Heart left ventricle (tissue), 16 donors: ENCODE measurements around the gene DOCK9. TPM values are rescaled to one million over a fixed set of nuclear protein-coding genes. Genes with fewer than 3 reads are reported as not detected.
A peak's percentile ranks its signal among the peaks of the same experiment; 100 is the strongest.

Source experiments
- ATAC-seq, 4 donors: fragments of 200-7000 bp; cut with Tn5 transposase; one replicate each; pipeline ENCODE4 v1.9.1; 2020 to 2022; ENCODE audit warnings: moderate library complexity in 4 of 4, mild to moderate bottlenecking in 3 of 4, moderate number of reproducible peaks in 1 of 4
- DNase-seq, 5 donors: peaks; one replicate each; pipeline ENCODE4 v3.0.0-alpha.2; 2020
- H3K27ac ChIP-seq, 12 donors: fragments of 200-600 bp; sonication (generic) in 4 of 12; one replicate each; pipeline versions ENCODE4 v1.5.0 to v1.8.0; 2016 to 2022; ENCODE audit warnings: mild to moderate bottlenecking in 2 of 12
- H3K27me3 ChIP-seq, 9 donors: fragments of 200-600 bp; sonication (generic) in 2 of 9; one replicate each; pipeline versions ENCODE4 v1.5.1 to v1.8.0; 2016 to 2022; ENCODE audit warnings: mild to moderate bottlenecking in 3 of 9
- H3K36me3 ChIP-seq, 9 donors: fragments of 200-600 bp; sonication (generic) in 2 of 9; one replicate each; pipeline versions ENCODE4 v1.5.0 to v1.8.0; 2018 to 2022; ENCODE audit warnings: mild to moderate bottlenecking in 2 of 9
- H3K4me1 ChIP-seq, 12 donors: fragments of 200-600 bp; sonication (generic) in 4 of 12; one replicate each; pipeline versions ENCODE4 v1.5.0 to v1.8.0; 2016 to 2022; ENCODE audit warnings: mild to moderate bottlenecking in 3 of 12
- H3K4me3 ChIP-seq, 12 donors: fragments of 200-600 bp; sonication (generic) in 4 of 12; one replicate each; pipeline versions ENCODE4 v1.5.0 to v1.8.0; 2017 to 2022; ENCODE audit warnings: mild to moderate bottlenecking in 9 of 12, moderate library complexity in 4 of 12
- H3K9me3 ChIP-seq, 12 donors: fragments of 200-600 bp; sonication (generic) in 4 of 12; one replicate each; pipeline versions ENCODE4 v1.5.0 to v1.8.0; 2016 to 2022; ENCODE audit warnings: mild to moderate bottlenecking in 1 of 12
- POLR2A ChIP-seq, 2 donors: fragments of 450-650 bp; IDR thresholded peaks; one replicate each; pipeline ENCODE4 v1.6.1; 2017; ENCODE audit warnings: antibody characterized with exemption in 2 of 2, mild to moderate bottlenecking in 2 of 2, moderate library complexity in 2 of 2
- WGBS, 4 donors: extraction: QIAGEN DNeasy Blood & Tissue Kit in 2 of 4; methylation state at CpG; one replicate each; pipeline versions ENCODE4 v1.1.5 to v1.1.7; 2013 to 2018; 5-methylcytosine and 5-hydroxymethylcytosine counted together
- intact Hi-C, 10 donors: fragments of 100-400 bp; cut with DNase I; formaldehyde crosslinking; loops; one replicate each; pipeline versions ENCODE4 v1.11.1 to v1.14.2; 2022
- polyA plus RNA-seq, 2 donors: library from polyadenylated mRNA; stranded (reverse); fragments of 200-250 nt; gene quantifications; one replicate each; pipeline ENCODE4 v1.2.3, GENCODE V29; 2013
- total RNA-seq, 9 donors: library from RNA; depleted of rRNA in 2 of 9; stranded (reverse); fragments of >200 nt in 2 of 9; fragmentation: NEBNext Ultra II Directional in 3 of 9; extraction: Animal tissue kit (Norgen Biotek cat#: 25700) in 3 of 9; gene quantifications; one replicate each; pipeline versions ENCODE4 v1.1.0 to v1.2.4, GENCODE V29; 2016 to 2023
- TF ChIP-seq, protein P1 (sequence below), 12 donors: fragments of 200-600 bp; sonication (generic) in 4 of 12; IDR thresholded peaks; one replicate each; pipeline versions ENCODE4 v1.5.0 to v1.8.0; 2018 to 2022; ENCODE audit warnings: antibody characterized with exemption in 12 of 12, mild to moderate bottlenecking in 5 of 12
- donor health status: ischemic (EF 13 %, LVEDD 7.1; RV severe dilation, severe dysfunction).
- donor health status: healthy with polysubstance abuse.
- donor health status: DM: no; HTN: yes; CAD: no.
- donor health status: DM: no; HTN: no; CAD: no.
- donor health status: ischemic (EF 25% LVEDD 6.9; RV normal size, moderate dysfunction).
- donor health status: ischemic (EF 25% LVEDD 5.7; RV mildly dilated, moderate dysfunction).
- donor health status: healthy.
- donor health status: DM: yes; HTN: yes; CAD: no.
- donor health status: ischemic (EF 35%, LVEDD 5.7; RV mildly dilated, moderate dysfunction).
- donor health status: nonischemic (EF 11% LVEDD 7.7; RV severe dilation, severe dysfunction).
- donor health status: DM: yes; HTN: yes; CAD: no.
- donor health status: PGD.
- donor health status: ischemic (EF 29% LVEDD 5.4; RV normal size, mild dysfunction).
- donor health status: nonischemic (EF 23%, LVEDD 6.1; RV moderate dilation, normal function).

Gene DOCK9
- total and polyA plus RNA-seq, 11 donors = 21.4 to 128 (median 45.2) TPM

- Histone ChIP-seq H3K36me3 (peaks cover 0 to 92% (median 58%) of the 10 kb centered on the region in 9 donors), H3K9me3 (no peaks in the 10 kb centered on the region), H3K27ac (peak overlapping the region in 1 of 12 donors; percentile 74), H3K27me3 (no peaks in the 10 kb centered on the region), H3K4me1 (peaks cover 4 to 51% (median 38%) of the 10 kb centered on the region in 12 donors), H3K4me3 (no peak overlapping the region)
- no peak for ATAC-seq
- TF ChIP-seq, protein P1, sequence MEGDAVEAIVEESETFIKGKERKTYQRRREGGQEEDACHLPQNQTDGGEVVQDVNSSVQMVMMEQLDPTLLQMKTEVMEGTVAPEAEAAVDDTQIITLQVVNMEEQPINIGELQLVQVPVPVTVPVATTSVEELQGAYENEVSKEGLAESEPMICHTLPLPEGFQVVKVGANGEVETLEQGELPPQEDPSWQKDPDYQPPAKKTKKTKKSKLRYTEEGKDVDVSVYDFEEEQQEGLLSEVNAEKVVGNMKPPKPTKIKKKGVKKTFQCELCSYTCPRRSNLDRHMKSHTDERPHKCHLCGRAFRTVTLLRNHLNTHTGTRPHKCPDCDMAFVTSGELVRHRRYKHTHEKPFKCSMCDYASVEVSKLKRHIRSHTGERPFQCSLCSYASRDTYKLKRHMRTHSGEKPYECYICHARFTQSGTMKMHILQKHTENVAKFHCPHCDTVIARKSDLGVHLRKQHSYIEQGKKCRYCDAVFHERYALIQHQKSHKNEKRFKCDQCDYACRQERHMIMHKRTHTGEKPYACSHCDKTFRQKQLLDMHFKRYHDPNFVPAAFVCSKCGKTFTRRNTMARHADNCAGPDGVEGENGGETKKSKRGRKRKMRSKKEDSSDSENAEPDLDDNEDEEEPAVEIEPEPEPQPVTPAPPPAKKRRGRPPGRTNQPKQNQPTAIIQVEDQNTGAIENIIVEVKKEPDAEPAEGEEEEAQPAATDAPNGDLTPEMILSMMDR (IDR thresholded peaks at IDR 0.05) = no peak
- TF ChIP-seq POLR2A (IDR thresholded peaks at IDR 0.05) = no peak
- intact Hi-C loops = loop anchor here in 1 of 10 donors (10.0 kb wide), 1 partner anchor 259 kb away; no protein-coding TSS in a partner anchor
- DNase-seq = no peak
- WGBS, 4 donors = 64 to 75% (median 72%) methylated on average over 5 of the region's 5 CpGs
Observed at GRCh38 chr13:98823442-98823841, 154.4 kb downstream of the DOCK9 start.

DNA sequence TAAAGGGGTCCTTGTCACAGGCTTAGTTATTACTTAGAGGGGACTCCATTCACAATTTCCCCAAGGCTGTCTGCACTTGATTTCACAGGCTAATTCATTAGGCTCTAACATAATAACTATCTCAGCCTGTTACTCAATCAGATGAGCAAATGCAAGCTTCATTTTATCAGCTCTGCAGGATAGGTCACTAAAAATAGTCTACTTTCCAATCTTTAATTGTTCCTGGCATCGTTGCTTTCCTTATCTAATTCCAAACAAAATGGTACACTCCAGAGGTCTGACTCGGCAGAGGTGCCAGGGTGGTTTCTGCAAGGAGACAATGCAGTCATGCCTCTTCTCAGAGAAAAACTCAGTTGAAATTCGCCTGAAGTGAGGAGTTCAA lies 155.6 kb downstream of the DOCK9 start:
- Histone ChIP-seq H3K36me3 (peaks cover 0 to 92% (median 50%) of the 10 kb centered on the region in 9 donors), H3K9me3 (no peaks in the 10 kb centered on the region), H3K4me1 (peaks cover 4 to 51% (median 38%) of the 10 kb centered on the region in 12 donors), H3K27ac (peak overlapping the region; percentile 33 to 77 (median 54)), H3K4me3 (no peak overlapping the region), H3K27me3 (no peaks in the 10 kb centered on the region)
- no peak for TF ChIP-seq POLR2A (IDR thresholded peaks at IDR 0.05)
- TF ChIP-seq, protein P1 (IDR thresholded peaks at IDR 0.05) = no peak
- 15 to 28% (median 22%) methylated on average over 3 of the region's 3 CpGs for WGBS, 4 donors
- DNase-seq (peak in 1 of 5 donors; percentile 47), ATAC-seq (peak; percentile 48 to 83 (median 66))
- intact Hi-C loops = loop anchor here in 1 of 10 donors (10.0 kb wide), 1 partner anchor 257 kb away; no protein-coding TSS in a partner anchor

GRCh38 chr13:98821372-98822224 lies 156.3 kb downstream of the DOCK9 start:
- H3K4me1 ChIP-seq = peaks cover 4 to 51% (median 35%) of the 10 kb centered on the region in 12 donors
- WGBS, 4 donors = 34 to 41% (median 37%) methylated on average over 9 of the region's 9 CpGs
- intact Hi-C loops = loop anchor here in 1 of 10 donors (10.0 kb wide), 1 partner anchor 257 kb away; no protein-coding TSS in a partner anchor
- no peak overlapping the region for H3K4me3 ChIP-seq
- H3K27me3 ChIP-seq = no peaks in the 10 kb centered on the region
- ATAC-seq = peak in 3 of 4 donors; percentile 23 to 73 (median 63)
- no peak for DNase-seq
- TF ChIP-seq, protein P1 (IDR thresholded peaks at IDR 0.05) = no peak
- TF ChIP-seq POLR2A (IDR thresholded peaks at IDR 0.05) = no peak
- H3K9me3 ChIP-seq = no peaks in the 10 kb centered on the region
- H3K27ac ChIP-seq = peak overlapping the region; percentile 33 to 77 (median 54)
- peaks cover 0 to 92% (median 49%) of the 10 kb centered on the region in 9 donors for H3K36me3 ChIP-seq

DNA sequence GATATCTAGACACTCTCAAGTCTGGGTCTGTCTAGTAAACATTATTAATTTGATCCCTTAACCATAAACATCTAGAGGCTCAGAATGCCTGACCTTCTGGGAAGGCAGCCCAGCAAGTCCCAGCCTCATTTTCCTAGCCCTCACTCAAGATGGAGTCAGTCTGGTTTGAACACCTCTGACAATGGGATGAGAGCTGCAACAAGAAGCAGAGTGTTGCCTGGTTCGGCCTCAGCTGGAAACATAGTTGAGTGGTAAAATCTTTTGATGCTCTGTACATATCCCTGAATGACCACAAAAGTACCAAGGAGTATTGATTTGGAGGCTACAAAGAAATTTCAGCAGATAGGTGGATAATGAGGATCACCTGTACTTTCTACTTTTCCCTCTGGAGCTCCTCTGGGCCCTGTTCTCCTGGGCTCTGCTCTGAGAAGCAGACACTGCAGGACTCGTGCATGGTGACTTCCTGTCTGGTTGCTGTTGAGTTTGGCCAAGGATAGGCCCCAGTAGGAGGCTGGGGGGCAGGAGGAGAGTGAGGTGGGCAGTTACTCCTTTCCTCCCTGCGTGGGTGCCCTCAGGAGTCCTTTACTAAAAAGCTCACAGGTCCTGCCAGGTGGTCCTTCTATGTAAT lies 157.0 kb downstream of the DOCK9 start:
- ATAC-seq (peak in 1 of 4 donors; percentile 5), DNase-seq (no peak)
- Histone ChIP-seq H3K9me3 (no peaks in the 10 kb centered on the region), H3K4me3 (no peak overlapping the region), H3K4me1 (peaks cover 4 to 46% (median 29%) of the 10 kb centered on the region in 12 donors), H3K27ac (peak overlapping the region in 11 of 12 donors; percentile 16 to 77 (median 58)), H3K36me3 (peaks cover 0 to 92% (median 57%) of the 10 kb centered on the region in 9 donors), H3K27me3 (no peaks in the 10 kb centered on the region)
- no peak for TF ChIP-seq POLR2A (IDR thresholded peaks at IDR 0.05)
- TF ChIP-seq, protein P1 (IDR thresholded peaks at IDR 0.05) = no peak
- intact Hi-C loops = loop anchor here in 1 of 10 donors (10.0 kb wide), 1 partner anchor 256 kb away; no protein-coding TSS in a partner anchor
- 47 to 74% (median 63%) methylated on average over 3 of the region's 3 CpGs for WGBS, 4 donors
